Right lung (tissue), 5 donors: ENCODE data around the gene IGFL2. TPM values are rescaled to one million over a fixed set of nuclear protein-coding genes. Genes with fewer than 3 reads are reported as not detected.
"Not testable (repeated sequence)": the region's sequence is repeated elsewhere in the genome, so short reads cannot be mapped to it uniquely, and the experiment has no call there.

Source experiments
- DNase-seq, 2 donors: peaks; one replicate each; pipeline ENCODE4 v3.0.0-alpha.2; 2013
- polyA plus RNA-seq, 5 donors: library from polyadenylated mRNA; unstranded; fragments of 120-200 nt; gene quantifications; one replicate each; pipeline versions ENCODE4 v1.2.1 to v1.2.3, GENCODE V29; 2013; ENCODE audit warnings: inconsistent platforms in 1 of 5, low replicate concordance in 1 of 5; ENCODE audit not compliant: insufficient read length in 5 of 5, insufficient read depth in 1 of 5

Gene IGFL2
- polyA plus RNA-seq, 5 donors: 0.58 to 1.3 (median 1.0) TPM

- no peak for DNase-seq
Measured at GRCh38 chr19:46141421-46141820, 6.6 kb upstream of the IGFL2 start.

GRCh38 chr19:46142294-46142693 is 5.7 kb upstream of the IGFL2 start:
- no peak for DNase-seq

GRCh38 chr19:46144756-46145155 is 3.3 kb upstream of the IGFL2 start:
- no peak for DNase-seq

GRCh38 chr19:46147166-46147740 is 785 bp upstream of the IGFL2 start:
- DNase-seq: no peak

GRCh38 chr19:46150606-46151005 is 2.6 kb downstream of the IGFL2 start:
- no peak for DNase-seq

- no peak for DNase-seq
Measured at GRCh38 chr19:46155237-46155636, 7.2 kb downstream of the IGFL2 start.

GRCh38 chr19:46159418-46160232 is 11.6 kb downstream of the IGFL2 start:
- DNase-seq: no peak

GRCh38 chr19:46160233-46160775 is 12.3 kb downstream of the IGFL2 start:
- DNase-seq: no peak

- not testable (repeated sequence) for DNase-seq
Measured at GRCh38 chr19:46161642-46162257, 13.7 kb downstream of the IGFL2 start.

GRCh38 chr19:46162731-46163130 is 14.7 kb downstream of the IGFL2 start:
- no peak for DNase-seq

GRCh38 chr19:46173886-46174480 is 25.9 kb downstream of the IGFL2 start:
- DNase-seq: no peak

GRCh38 chr19:46176116-46176860 is 28.2 kb downstream of the IGFL2 start:
- no peak for DNase-seq

- DNase-seq: no peak
Measured at GRCh38 chr19:46179076-46179759, 31.2 kb downstream of the IGFL2 start.

- DNase-seq: no peak
Measured at GRCh38 chr19:46180701-46181387, 32.8 kb downstream of the IGFL2 start.

- DNase-seq: no peak
Measured at GRCh38 chr19:46181388-46181779, 33.3 kb downstream of the IGFL2 start.

- no peak for DNase-seq
Measured at GRCh38 chr19:46182476-46182875, 34.4 kb downstream of the IGFL2 start.

- DNase-seq: not testable (repeated sequence)
Measured at GRCh38 chr19:46184775-46185710, 37.0 kb downstream of the IGFL2 start.

- no peak for DNase-seq
Measured at GRCh38 chr19:46186101-46186716, 38.2 kb downstream of the IGFL2 start.

- DNase-seq: no peak
Measured at GRCh38 chr19:46186717-46187101, 38.7 kb downstream of the IGFL2 start.
